HG03439 (cell line): ENCODE data around the gene SLC12A6.

Experiments
- ATAC-seq: cut with Tn5 transposase; IDR thresholded peaks from one replicate; pipeline ENCODE4 v1.9.1; 2021; ENCODE audit warnings: mild to moderate bottlenecking, moderate library complexity; ENCODE audit not compliant: unreplicated experiment

Gene SLC12A6

DNA sequence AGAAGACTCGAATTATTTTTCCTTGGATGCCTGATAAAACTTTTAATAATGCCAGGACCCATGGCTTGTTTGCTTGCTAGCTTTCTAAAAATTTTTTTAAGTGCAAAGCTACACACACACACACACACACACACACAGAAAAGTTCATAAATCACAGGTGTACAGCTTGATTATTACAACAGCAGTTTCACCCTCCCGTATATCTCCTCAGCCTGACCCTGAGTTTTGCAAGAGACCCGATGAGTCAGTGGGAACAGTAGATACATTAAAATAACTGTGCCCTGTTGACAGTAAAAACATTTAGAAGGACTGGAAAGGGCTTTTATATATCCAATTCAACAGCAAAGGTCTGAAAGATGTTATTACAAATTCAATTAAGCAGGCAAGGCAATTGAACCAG lies 66.1 kb downstream of the SLC12A6 start:
- no peak for ATAC-seq

DNA sequence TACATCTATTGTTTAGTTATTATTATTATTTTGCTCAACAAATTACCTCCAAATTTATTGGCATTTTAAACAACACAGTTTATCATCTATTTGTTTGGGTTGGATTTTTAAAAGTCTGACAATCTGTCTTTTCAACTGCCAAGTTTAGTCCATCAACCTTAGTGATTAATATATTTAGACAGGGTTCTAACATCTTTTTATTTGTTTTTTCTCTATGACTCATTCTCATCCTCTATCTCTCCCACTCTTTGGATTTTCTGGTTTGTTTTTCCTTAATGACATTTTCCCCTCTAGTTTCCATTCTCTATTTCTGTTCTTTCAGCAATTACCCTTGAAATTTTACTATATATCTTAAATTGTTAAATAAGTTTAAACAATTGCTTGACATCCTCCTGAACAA lies 70.8 kb downstream of the SLC12A6 start:
- ATAC-seq: no peak

DNA sequence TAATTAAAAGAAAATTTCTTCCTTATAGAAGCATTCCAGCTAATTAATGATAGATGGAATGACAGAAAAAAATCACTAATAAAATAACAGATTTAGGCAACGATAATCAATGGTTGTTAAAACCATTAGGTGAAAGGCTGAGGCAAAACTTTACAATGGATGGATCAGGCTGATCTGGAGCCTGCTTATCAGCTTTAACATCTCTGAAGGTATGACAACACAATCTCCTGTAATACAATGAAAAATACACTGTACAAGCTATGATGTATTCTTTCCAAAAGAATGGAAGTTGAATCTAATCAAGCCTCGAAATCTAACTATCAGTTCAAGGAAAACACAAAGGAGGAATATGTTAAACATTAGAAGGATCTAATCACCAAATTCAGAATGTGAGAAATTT lies 73.5 kb downstream of the SLC12A6 start:
- no peak for ATAC-seq

DNA sequence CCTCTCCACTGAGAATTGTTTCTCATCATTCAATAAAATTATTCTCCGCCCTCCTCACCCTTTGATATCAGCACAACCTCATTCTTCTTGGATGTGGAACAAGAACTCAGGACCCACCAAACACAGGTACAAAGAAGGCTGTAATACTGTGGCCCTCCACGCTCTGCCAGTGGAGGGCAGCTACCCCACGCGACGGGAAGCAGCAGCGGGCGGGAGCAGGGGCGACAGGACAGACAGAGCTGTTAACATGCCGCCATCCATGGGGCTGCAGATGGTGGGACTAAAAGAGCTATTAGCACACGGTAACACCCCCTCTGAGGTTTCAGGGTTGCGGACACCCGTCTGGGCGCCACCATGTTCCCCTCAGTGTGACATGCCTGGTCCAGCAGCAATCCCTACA lies 75.2 kb downstream of the SLC12A6 start:
- no peak for ATAC-seq

DNA sequence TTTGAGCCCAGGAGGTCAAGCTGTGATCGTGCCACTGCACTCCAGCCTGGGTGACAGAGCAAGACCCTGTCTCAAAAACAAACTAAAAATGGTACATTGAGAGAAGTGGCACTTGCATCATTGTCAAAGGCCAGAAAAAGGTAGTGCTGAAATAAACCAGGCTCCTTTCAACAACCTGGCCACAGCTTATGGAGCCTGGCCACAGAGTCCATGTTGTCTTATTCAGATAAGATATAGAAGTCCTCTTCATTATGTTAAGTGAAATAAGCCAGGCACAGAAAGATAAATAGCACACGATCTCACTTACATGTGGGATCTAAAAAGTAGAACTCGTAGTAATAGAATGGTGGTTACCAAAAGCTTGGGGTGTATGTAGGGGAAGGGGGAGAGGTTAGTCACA lies 78.0 kb downstream of the SLC12A6 start:
- no peak for ATAC-seq

DNA sequence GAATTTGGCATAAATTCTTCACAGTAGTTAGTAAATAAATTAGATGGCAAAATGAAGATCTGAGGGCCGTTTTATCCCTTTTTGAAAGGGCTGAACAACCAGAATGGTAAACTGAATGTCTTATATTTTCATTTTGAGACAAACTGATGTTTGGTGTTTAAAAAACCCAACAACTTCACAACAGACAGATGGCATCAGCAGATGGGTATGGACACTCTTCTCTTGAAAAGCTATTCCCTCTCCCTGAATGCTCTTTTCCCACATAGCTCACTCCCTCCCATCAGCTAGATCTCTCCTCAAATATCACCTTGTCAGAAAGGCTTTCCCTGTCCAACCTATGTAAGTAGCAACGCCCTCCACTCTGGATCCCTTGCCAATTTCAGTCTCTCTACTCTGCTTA lies 79.4 kb downstream of the SLC12A6 start:
- no peak for ATAC-seq

DNA sequence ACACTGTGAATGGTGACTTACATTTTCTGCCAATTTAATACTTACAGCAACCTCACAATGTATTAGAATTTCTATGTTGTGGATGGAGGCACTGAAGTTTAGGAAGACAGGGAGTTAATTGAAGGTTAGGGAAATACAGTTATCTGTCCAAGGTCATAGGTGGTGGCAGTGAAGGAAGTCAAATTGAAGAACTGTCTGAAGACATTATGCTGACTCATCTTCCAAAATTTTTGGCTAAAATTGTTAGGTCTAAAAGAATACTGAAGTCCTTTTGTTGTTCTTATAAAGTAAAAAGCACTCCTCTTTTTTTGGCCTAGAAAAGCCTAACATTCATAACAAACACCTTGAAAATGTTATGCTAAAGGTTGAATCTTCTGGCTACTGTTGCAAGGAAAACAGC lies 85.0 kb downstream of the SLC12A6 start:
- ATAC-seq: no peak

DNA sequence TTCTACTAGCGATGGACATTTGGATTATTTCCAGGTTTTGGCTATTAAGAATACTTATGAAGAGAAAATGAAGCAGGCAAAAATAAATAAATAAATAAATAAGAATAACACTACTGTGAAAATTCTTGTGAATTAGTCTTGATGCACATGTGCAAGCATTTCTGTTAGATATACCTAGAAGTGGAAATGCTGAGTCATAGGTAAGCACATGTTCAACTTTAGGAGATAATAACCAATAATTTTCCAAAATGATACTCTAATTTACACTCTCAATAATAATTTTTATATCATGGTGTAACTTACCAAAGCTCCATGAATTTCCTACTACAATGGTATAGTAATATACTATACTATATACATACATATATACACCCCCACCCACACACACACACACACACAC lies 89.4 kb downstream of the SLC12A6 start:
- ATAC-seq: no peak

DNA sequence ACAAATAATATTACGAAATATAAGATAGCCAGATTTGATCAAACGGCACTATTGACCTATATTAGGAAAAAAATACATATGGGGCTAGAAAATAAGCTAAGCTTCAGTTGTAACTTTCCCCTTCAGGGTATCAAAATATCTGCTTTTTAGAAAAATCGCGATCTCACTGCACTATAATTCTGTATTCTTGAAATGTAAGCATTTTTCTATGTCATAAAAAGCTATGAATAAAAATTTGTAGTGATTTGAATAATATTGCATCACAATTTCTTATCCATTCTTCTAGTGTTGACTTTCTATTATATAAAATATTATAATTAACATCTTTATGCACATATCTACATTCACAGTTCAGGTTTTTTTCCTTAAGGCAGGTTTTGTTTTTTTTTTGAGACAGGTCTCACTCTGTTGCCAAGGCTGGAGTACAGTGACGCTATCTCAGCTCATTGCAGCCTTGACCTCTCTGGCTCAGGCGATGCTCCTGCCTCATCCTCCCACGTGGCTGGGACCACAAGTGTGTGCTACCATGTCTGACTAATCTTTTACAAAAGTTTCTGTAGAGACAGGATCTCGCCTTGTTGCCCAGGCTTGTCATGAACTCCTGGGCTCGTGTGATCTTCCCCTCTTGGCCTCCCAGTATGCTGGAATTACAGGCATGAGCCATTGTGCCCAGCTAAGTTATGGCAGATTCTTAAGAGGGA lies 91.2 kb downstream of the SLC12A6 start:
- no peak for ATAC-seq

DNA sequence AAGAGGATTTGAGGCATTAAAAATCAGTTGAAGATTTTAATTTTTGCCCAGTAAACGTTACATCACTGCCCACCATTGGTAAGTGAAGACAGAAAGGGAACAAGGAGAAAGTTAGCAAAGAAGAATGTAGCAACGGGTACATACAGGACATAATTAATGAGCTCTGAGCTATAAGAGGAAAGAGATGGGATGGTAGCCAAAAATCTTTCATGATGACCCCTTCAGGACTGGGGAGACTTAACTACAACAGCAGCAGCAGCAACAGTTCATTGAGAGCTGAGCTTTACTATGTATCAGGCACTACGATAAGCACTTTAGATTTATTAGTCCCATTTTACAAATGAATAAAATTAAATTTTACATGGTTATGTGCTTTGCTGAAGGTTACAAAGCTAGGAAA lies 94.4 kb downstream of the SLC12A6 start:
- no peak for ATAC-seq

DNA sequence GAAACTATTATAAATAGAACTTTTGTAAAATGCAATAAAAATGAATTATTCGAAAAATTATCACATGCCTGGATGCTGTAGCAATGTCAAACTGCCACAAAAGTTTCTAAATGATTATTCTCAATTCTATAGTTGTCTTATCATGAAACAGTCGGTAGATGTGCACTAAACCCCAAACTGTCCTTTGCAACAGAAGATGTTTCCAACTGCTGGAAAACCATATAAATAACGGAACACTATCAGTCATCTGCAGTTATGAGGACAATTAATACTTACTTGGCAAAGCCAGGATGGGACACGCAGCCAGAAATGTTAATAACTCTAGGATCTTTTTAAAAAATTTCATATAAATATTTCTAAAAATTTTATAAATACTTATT lies 95.3 kb downstream of the SLC12A6 start:
- ATAC-seq: no peak

DNA sequence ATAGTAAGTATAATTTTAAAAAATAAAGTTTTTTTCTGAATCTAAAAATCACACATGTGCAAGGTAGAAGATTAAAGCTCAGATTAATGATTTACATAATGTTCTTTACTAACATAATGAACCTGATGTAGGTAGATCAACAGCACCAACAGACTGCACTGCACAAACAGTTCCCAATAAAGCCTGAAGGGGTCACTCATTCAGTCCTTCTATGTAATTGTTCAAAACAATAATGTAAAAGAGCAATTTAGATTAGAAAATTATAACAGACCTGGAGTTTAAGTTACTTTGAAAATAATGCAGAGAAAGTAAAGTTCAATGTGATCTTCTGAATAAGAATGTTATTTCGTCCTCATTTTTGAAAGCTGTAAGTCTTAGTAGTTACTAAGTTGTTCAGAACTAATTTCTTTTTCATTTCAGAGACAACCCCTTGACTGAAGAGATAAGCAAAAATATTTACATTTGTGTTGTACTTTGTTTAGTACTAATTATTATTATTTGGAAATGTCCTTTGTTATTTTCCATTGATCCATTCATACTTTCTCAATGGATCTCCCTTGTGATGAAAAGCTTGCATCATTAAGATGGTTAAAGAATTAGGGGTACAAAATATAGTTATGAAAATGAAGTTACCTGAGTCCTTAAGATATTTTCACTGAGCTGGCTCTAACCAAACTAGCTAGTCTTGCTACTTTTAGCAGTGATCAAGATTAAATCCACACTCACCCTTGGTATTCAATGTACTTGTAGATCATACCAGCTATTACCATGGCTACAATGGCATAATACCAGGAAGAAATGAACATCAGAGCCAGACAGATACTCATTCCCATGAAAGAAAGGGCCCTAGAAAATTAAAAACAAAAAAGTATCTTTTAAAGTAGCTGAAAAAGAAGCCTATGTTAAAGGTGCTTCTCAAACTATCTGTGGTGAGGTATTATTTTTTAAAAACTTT lies 95.9 kb downstream of the SLC12A6 start:
- no peak for ATAC-seq

DNA sequence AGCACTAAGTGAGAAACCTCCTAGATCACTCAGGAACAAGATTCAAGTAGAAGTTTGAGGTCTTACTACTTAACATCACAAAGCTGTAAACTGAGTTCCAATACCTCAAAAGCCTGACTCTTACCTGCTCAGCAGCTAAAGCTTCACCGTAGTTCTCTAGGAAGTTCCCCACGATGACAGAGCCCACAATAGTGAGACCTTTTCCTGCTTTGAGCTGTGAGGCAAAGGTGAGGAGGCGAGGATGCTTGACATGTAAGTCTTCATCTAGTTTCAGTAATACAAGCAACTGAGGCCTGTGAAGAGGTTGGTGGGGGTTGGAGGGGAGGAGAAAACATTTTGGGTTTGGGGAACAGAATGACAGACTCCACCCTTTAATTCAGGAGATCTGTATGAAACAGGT lies 97.0 kb downstream of the SLC12A6 start:
- no peak for ATAC-seq

DNA sequence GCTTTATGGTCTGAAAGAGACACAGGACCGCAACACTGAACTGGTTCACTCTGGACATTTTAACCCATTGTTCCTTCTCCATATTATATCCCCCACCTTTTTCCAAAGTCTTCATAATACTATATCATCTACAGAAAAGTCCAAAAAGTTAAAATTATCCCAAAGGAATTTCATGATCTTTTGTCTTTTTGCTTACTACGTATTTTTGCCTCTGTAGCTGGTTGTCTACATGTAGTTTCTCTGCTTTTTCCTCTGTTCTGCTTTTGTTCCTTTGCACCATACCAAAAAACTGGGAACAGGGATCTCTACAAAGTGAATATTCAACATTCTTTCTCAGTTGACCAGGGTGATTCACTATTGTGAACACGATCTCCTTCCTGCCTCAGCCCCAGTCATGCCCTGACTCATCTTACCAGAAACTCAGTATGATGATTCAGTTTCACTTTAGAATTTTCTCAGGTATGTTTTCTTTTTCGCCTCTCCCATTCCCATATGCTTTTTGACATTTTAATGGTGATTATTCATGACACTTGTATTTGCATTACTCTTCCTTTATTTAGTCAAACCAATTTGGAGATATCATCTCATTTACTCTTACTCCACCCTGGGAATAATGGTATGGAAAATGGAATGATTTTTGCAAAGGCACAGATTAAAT lies 98.3 kb downstream of the SLC12A6 start:
- ATAC-seq: no peak

DNA sequence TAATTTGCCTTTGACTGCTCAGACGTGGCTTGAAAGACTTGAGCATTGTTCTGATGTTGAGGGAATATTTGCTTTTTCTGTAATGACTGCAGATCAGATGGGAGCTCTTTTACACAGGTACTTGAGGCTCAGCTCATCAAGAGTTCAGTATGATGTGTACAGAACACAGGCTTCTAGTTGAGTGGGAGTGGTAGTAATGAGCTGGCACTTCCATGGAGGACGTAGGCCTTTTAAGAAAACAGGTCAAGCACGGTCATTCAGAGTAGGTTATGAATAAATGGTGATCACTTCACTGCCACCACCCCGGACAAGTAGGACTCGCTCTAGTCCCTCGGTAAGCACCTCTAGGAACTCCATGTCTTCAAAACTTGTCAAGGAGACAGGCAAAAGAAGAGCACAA lies 104.0 kb downstream of the SLC12A6 start:
- no peak for ATAC-seq

DNA sequence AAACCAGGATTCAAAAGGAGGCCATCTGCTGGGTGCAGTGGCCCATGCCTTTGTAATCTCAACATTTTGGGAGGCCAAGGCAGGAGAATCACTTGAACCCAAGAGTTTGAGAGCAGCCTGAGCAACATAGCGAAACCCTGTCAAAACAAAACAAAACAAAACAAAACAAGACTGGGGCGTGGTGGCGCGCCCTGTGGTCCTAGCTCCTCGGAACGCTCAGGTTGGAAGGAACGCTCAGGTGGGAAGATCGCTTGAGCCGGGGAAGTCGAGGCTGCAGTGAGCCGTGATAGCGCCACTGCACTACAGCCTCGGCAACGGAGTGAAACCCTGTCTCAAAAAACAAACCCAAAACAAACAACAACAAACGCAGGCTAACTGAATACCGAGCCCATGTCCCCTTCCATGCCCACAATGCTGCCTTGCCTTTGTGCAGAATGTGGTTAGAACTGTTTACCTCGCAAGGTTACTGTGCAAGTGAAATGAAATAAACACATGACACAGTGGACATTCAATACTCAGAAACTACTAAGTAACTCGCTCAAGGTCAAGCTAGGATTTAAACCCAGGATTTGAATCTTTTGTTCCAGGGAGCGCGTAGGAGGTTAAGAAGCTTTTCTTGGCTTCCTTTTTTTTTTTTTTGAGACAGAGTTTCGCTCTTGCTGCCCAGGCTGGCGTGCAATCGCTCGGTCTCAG lies 113.5 kb downstream of the SLC12A6 start:
- ATAC-seq: no peak

DNA sequence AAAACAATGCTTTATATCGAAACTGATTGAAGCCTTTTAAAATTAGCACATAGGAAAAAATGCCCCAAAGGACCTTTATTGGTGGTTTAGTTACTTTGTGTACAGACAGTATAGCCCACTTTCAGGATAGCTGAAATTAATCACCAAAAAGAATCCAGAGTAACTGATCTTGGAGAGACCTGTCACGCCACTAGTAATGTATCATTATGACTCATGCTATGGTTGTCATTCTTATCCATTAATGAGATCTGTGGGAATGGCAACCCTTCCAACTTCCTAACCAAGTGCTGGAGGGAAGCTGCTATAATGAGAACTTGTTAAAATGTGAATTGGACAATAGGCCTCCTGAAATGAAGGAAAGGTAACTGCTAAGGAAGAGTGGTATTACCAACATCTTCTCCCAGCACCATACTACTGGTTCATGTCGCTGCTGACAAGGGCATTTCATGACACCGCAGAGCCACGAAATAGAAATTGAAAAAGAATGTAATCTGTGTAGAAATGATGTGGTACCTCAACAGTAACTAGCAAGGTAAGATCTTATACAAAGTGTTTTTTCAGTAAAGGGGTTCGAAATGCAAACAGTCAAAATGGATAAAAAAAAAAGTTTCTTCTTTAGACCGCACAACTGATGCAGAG lies 119.9 kb downstream of the SLC12A6 start:
- no peak for ATAC-seq

DNA sequence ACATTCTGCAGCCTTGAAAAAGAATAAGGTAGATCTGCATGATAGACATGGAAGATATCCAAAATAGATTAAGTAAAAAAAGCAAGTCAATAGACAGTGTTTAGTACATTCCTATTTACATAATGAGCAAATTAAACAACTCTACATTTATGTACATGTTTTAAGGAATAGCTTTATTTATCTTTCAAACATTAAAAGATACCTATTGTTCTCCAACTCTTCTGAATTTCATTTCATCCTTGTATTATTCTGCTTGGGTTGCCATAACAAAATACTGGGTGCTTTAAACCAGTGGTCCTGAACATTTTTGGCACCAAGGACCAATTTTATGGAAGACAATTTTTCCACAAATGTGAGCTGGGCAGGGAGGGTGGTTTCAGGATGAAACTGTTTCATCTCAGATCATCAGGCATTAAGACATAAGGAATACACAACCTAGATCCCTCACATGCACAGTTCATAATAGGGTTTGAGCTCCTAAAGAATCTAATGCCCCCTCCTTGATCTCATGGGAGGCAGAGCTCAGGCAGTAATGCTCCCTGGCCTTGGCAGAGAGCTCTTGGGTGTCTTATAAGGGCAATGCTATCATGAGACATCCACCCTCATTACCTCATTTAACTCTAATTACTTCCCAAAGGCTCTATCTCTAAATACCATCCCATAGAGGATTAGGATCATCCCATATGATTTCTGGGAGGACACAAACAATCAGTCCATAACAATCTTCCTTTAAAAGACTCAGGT lies 120.9 kb downstream of the SLC12A6 start:
- ATAC-seq: no peak

DNA sequence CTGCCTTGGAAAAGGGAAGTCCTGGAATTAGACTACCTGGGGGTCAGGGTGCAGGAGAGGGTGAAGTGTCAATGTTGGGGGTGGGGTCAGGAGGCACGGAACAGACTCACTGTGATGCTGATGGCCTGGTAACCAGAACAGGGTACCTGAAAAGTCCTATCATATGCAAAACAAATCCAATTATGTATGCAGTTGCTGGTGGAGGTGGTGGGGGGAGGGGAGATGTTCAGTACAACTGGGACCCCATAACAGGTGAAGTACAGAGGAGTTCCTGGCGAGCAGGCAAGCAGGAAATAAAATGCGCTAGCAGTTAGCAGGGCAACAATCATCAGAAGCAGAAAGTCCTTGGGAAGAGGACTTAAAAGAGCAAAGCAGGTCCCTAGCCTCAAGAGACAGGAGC lies 123.4 kb downstream of the SLC12A6 start:
- no peak for ATAC-seq

DNA sequence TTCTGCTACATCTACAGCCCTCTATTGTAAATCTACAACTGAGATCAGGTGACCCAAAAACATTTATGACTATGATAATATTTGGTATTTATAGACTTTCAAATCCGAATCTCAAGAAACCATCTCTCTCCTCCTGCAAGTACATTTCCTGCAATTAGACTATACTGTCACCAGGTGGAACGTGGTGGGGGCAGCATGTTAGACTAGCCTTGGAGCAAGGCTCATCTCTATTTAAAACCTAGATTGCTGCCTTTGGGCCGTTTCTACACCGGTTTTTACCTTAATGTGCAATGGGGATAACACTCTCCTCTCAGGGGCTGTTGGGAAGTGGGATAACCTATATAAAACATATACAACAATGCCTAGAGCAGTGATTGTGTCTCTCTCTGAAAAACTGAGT lies 123.9 kb downstream of the SLC12A6 start:
- ATAC-seq: no peak
